Peyer's patch (tissue), 4 donors: ENCODE data around the gene MYD88. TPM values are rescaled to one million over a fixed set of nuclear protein-coding genes. Genes with fewer than 3 reads are reported as not detected.
A peak's percentile ranks its signal among the peaks of the same experiment; 100 is the strongest.

ENCODE experiments used
- DNase-seq, 3 donors: peaks; one replicate each; pipeline ENCODE4 v3.0.0-alpha.2; 2017 to 2019
- H3K27ac ChIP-seq, 4 donors: fragments of 200-600 bp; sonication (generic); one replicate each; pipeline ENCODE4 v1.5.1; 2016 to 2019
- H3K27me3 ChIP-seq, 2 donors: fragments of 200-600 bp; sonication (generic); one replicate each; pipeline ENCODE4 v1.5.1; 2019
- H3K36me3 ChIP-seq, 3 donors: fragments of 200-600 bp; sonication (generic); one replicate each; pipeline ENCODE4 v1.5.1; 2016 to 2019
- H3K4me1 ChIP-seq, 4 donors: fragments of 200-600 bp; sonication (generic); one replicate each; pipeline ENCODE4 v1.5.1; 2016 to 2019
- H3K4me3 ChIP-seq, 4 donors: fragments of 200-600 bp; sonication (generic); 1 replicate in 3 of 4; 2 replicates in 1 of 4; pipeline ENCODE4 v1.5.1; 2016 to 2019; ENCODE audit warnings: mild to moderate bottlenecking in 1 of 4
- H3K9me3 ChIP-seq, 4 donors: fragments of 200-600 bp; sonication (generic); one replicate each; pipeline ENCODE4 v1.5.1; 2016 to 2019; ENCODE audit warnings: mild to moderate bottlenecking in 1 of 4
- POLR2A ChIP-seq, 2 donors: fragments of 450-650 bp; IDR thresholded peaks; one replicate each; pipeline ENCODE4 v1.5.1; 2017; ENCODE audit warnings: antibody characterized with exemption in 2 of 2, mild to moderate bottlenecking in 2 of 2, moderate library complexity in 2 of 2
- total RNA-seq, 4 donors: library from RNA; depleted of rRNA; stranded (reverse); fragments of >200 nt; gene quantifications; one replicate each; pipeline ENCODE4 v1.1.0, GENCODE V29; 2016
- TF ChIP-seq, protein P1 (sequence below), 6 experiments: fragments of 450-650 bp in 4 of 6; fragments of 200-600 bp in 2 of 6; sonication (generic) in 1 of 6; IDR thresholded peaks; one replicate each; pipeline ENCODE4 v1.5.1; 2017 to 2019; ENCODE audit warnings: antibody characterized with exemption in 6 of 6, mild to moderate bottlenecking in 3 of 6, moderate library complexity in 1 of 6

MYD88 gene
- total RNA-seq, 4 donors from 2014 or later = 41.8 to 82.7 (median 73.8) TPM

- no peak for DNase-seq
- Histone ChIP-seq H3K27ac (no peak overlapping the region), H3K4me3 (no peak overlapping the region), H3K4me1 (no peaks in the 10 kb centered on the region), H3K9me3 (no peaks in the 10 kb centered on the region), H3K36me3 (peaks cover 0 to 4% (median 0%) of the 10 kb centered on the region in 3 donors), H3K27me3 (no peaks in the 10 kb centered on the region)
- TF ChIP-seq POLR2A (IDR thresholded peaks at IDR 0.05) = no peak
- TF ChIP-seq, protein P1, sequence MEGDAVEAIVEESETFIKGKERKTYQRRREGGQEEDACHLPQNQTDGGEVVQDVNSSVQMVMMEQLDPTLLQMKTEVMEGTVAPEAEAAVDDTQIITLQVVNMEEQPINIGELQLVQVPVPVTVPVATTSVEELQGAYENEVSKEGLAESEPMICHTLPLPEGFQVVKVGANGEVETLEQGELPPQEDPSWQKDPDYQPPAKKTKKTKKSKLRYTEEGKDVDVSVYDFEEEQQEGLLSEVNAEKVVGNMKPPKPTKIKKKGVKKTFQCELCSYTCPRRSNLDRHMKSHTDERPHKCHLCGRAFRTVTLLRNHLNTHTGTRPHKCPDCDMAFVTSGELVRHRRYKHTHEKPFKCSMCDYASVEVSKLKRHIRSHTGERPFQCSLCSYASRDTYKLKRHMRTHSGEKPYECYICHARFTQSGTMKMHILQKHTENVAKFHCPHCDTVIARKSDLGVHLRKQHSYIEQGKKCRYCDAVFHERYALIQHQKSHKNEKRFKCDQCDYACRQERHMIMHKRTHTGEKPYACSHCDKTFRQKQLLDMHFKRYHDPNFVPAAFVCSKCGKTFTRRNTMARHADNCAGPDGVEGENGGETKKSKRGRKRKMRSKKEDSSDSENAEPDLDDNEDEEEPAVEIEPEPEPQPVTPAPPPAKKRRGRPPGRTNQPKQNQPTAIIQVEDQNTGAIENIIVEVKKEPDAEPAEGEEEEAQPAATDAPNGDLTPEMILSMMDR (IDR thresholded peaks at IDR 0.05) = no peak
These were observed 8.0 kb downstream of the MYD88 start for GRCh38 chr3:38146504-38146903.

DNA sequence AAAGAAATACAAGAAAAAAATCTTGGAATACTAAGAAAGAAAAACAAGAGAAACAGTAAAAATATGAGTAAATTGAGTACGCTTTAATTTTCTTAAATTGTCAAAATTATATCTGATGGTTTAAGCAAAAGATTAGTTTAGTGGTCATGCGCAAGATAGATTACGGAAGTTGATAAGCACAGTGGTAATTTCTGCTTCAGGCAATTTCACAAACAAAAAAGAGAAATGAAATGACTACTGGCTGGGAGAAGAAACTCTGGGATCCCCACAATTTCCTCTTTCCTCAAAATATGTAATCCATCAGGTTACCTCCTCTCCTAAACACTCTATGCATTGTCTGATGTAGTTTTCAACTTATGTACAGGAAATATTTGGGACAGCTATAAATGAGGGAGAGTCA lies 9.0 kb downstream of the MYD88 start:
- H3K4me1 ChIP-seq = no peaks in the 10 kb centered on the region
- no peaks in the 10 kb centered on the region for H3K36me3 ChIP-seq
- no peak for TF ChIP-seq POLR2A (IDR thresholded peaks at IDR 0.05)
- TF ChIP-seq, protein P1 (IDR thresholded peaks at IDR 0.05) = no peak
- no peak overlapping the region for H3K4me3 ChIP-seq
- no peaks in the 10 kb centered on the region for H3K27me3 ChIP-seq
- no peak for DNase-seq
- no peak overlapping the region for H3K27ac ChIP-seq
- H3K9me3 ChIP-seq = no peaks in the 10 kb centered on the region

GRCh38 chr3:38148311-38148882 lies 9.9 kb downstream of the MYD88 start:
- peak in 1 of 3 donors; percentile 8 for DNase-seq
- no peak overlapping the region for H3K27ac ChIP-seq
- no peak for TF ChIP-seq POLR2A (IDR thresholded peaks at IDR 0.05)
- TF ChIP-seq, protein P1 (IDR thresholded peaks at IDR 0.05) = no peak
- H3K4me3 ChIP-seq = no peak overlapping the region
- no peaks in the 10 kb centered on the region for H3K36me3 ChIP-seq
- H3K9me3 ChIP-seq = no peaks in the 10 kb centered on the region
- no peaks in the 10 kb centered on the region for H3K27me3 ChIP-seq
- no peaks in the 10 kb centered on the region for H3K4me1 ChIP-seq

DNA sequence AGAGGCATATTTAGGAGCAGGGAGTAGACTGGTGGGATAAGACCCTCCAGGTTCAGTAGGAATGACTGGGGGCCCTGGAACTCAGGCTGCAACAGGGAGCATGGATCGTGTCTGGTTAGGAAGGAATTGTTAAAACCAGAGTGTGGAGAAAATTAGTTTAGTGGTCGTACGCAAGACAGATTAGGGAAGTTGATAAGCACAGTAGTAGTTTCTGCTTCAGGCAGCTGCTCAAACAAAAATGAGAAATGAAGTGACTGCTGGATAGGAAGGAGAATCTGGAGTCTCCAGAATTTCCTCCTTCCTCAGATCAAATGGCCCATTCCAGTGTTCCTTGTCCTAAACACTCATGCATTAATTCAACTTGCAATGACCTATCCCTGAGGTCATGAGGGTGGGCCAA lies 11.2 kb downstream of the MYD88 start:
- Histone ChIP-seq H3K9me3 (no peaks in the 10 kb centered on the region), H3K27me3 (no peaks in the 10 kb centered on the region), H3K27ac (no peak overlapping the region), H3K36me3 (no peaks in the 10 kb centered on the region), H3K4me3 (no peak overlapping the region), H3K4me1 (no peaks in the 10 kb centered on the region)
- DNase-seq = no peak
- no peak for TF ChIP-seq POLR2A (IDR thresholded peaks at IDR 0.05)
- TF ChIP-seq, protein P1 (IDR thresholded peaks at IDR 0.05) = no peak

DNA sequence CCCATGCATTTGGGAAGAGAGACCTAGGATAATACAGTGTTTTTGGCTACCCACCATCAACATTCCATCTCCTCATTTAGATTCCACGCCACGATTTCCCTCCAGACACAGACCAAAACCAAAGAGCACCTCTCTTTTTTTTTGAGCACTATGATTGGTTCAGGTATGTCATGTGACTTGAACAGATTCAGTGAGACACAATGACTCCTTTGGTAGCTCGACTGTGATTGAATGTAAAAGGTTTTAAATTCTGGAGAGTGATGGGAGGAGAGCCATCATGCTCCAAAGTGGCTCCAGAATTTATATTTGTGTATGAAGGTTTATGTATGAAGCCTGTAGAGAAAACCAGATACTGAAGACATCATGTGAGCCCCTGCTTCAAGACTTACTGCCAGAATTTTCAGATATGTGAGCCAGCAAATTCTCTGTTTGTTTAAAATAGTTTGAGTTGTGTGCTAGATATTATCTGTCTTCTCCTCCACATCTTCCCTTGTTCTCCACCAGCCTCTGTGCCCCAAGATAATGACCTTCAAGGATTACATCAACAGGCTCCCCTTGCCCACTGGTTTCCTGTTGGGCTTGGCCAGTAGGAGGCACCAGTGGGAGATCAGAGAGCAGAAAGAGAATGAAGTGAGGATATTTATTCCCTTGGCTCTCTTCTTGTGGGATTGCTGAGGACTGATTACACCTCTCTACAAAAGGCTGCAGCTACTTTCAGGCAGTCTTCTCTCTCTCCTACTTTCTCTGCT lies 12.5 kb downstream of the MYD88 start:
- Histone ChIP-seq H3K4me1 (no peaks in the 10 kb centered on the region), H3K27ac (no peak overlapping the region), H3K4me3 (no peak overlapping the region), H3K36me3 (no peaks in the 10 kb centered on the region), H3K27me3 (no peaks in the 10 kb centered on the region), H3K9me3 (no peaks in the 10 kb centered on the region)
- no peak for TF ChIP-seq POLR2A (IDR thresholded peaks at IDR 0.05)
- TF ChIP-seq, protein P1 (IDR thresholded peaks at IDR 0.05) = no peak
- DNase-seq = peak in 1 of 3 donors; percentile 8
